ENCODE results near the gene SOX3.

Gene SOX3

DNA sequence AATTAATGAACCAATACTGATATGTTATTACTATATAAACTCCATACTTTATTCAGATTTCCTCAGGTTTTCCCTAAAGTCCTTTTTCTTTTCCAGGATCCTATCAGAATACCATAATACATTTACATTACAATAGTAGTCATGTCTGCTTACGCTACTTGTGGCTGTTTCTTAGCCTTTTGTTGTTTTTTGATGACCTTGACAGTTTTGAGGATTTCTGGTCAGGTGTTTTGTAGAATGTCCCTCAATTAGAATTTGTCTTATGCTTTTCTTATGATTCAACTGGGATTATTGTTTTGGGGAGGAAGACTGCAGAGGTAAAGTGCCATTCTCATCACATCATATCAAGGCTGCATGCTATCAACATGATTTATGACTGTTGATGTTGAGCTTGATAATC, 9.1 kb downstream of the SOX3 start:
- no peak for DNase-seq (ENCODE audit: low spot score)

DNA sequence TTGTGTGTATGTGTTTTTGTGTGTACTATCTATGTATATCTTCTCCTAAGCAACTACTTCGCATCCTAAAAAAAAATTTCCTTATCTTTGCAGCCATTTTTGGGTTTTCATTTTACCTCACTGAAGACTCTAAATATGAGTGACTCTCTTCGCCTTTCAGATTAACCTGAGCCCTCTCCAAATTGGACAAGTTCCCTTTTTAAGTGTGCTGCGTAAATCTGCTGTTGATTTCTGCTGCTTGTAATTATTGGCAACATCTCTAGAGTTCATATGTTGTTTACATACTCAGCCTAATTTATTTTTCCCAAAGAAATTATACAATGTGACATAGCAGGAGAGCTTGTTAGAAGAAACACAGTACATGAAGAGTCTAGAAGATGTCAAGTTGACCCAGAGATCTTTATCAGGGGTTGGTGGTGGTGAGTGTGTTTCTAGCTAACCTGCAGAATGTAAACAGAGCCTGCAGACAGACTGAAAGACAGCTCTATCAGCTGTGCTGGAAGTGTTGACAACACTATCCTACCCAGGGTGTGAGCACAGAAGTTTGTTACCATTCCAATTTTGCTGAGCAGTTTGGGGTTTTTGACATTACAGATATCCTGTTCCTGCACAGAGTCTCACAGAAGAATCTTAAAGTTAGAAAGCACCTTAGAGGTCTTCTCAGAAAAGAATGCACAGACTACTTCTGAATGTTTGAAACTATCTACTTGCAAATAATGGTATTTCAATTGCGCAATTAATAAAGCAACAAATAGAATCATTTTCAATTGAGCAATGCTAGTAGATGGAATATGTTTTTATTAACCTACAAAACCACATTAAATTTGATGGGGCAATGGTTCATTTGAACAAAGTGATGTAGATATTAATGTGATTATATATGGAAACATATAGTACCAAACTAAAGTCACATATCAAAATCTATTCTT, 12.5 kb downstream of the SOX3 start:
- no peak for DNase-seq (ENCODE audit: low spot score)

DNA sequence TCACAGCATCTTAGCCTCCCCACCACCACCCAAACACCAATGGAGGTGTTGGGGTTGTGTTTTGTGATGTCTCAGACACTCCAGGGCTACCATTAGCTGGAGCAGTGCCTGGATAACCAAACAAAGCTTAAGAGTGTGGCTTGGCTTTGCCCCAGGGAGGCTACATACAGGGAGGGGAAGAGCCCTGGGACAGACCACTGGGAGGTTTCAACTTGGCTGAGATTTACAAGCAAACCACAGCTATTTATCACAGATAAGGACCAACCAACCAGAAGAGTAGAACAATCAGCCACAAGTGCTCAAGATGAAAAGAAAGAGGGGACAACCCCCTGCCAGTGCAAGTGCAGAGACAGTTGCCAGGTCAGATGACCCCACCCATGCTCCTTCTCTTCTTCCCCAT, 24.1 kb downstream of the SOX3 start:
- DNase-seq (ENCODE audit: low spot score): no peak

DNA sequence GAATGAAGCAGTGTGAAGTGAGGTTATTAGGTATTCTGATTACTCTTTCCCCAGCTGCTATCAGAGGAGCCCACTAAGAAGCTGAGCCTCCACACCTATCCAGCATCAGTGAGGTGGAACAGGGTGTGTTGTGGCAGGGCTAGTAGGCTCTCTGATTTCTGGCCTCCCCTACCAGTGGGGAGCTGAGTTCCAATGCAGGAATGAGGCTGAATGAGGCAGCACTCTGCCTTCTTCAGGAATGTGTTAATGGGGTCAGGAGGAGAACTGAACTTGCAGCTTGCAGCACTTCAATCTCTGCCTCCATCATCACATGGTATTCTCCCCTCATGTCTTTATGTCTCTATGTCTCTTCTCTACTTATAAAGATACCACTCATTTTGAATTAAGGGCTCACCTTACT, 26.9 kb downstream of the SOX3 start:
- DNase-seq (ENCODE audit: low spot score): no peak

DNA sequence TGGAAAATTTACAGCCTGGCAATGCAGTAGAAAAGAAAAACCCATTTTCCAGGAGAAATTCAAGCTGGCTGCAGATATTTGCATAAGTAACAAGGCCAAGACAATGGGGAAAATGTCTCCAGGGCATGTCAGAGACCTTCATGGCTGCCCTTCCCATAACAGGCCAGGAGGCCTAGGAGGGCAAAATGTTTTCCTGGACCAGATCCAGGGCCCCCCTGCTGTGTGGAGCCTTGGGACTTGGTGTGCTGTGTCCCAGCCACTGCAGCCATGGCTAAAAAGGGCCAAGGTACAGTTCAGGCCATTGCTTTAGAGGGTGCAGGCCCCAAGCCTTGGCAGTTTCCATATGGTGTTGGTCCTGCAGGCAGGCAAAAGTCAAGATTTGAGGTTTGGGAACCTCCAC, 29.8 kb downstream of the SOX3 start:
- no peak for DNase-seq (ENCODE audit: low spot score)

DNA sequence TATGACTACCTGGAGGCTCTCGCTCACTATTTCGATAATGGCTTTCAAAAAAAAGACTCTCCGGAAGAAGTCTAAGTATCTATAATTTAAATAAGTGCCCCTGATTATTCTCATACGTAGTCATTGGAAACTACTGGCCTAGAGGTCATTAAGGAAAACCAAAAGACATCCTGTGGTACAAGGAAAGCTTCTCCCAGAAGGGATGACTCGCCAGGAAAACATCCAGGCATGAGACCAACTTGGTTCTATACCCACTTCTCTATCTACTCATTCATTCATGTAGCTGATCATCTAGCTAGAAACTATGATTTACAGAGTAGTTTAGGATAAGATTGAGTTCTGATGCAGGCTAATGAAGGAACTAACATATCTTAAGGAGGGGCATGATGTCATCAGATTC, 37.7 kb downstream of the SOX3 start:
- no peak for DNase-seq (ENCODE audit: low spot score)
